ENCODE data around the gene NFYC. TPM values are rescaled to one million over a fixed set of nuclear protein-coding genes. Genes with fewer than 3 reads are reported as not detected.

Gene NFYC
- total RNA-seq, 3 donors from 2014 or later = 42.7 to 69.7 (median 55.7) TPM

GRCh38 chr1:40797668-40798010 lies 106.1 kb downstream of the NFYC start:
- Histone ChIP-seq H3K9me3 (no peaks in the 10 kb centered on the region), H3K4me1 (peaks cover 0 to 5% of the 10 kb centered on the region in 2 donors), H3K27me3 (no peaks in the 10 kb centered on the region), H3K27ac (no peak overlapping the region), H3K36me3 (no peaks in the 10 kb centered on the region), H3K4me3 (no peak overlapping the region)
- TF ChIP-seq POLR2AphosphoS5 (IDR thresholded peaks at IDR 0.05) = no peak
- TF ChIP-seq POLR2A (IDR thresholded peaks at IDR 0.05) = no peak
- TF ChIP-seq CTCF (IDR thresholded peaks at IDR 0.05) = no peak
- no peak for DNase-seq (ENCODE audit: low spot score in 2 of 2)
- intact Hi-C loops (cut with DNase I; ENCODE audit: low total_unique reads) = no loop called here

GRCh38 chr1:40798366-40799281 lies 107.1 kb downstream of the NFYC start:
- no peaks in the 10 kb centered on the region for H3K27me3 ChIP-seq
- H3K27ac ChIP-seq = peak overlapping the region; percentile 21 to 72
- TF ChIP-seq CTCF (IDR thresholded peaks at IDR 0.05) (no peak), POLR2A (IDR thresholded peaks at IDR 0.05) (no peak), POLR2AphosphoS5 (IDR thresholded peaks at IDR 0.05) (no peak)
- intact Hi-C loops (cut with DNase I; ENCODE audit: low total_unique reads) = no loop called here
- no peak overlapping the region for H3K4me3 ChIP-seq
- peaks cover 0 to 5% of the 10 kb centered on the region in 2 donors for H3K4me1 ChIP-seq
- DNase-seq (ENCODE audit: low spot score in 2 of 2) = no peak
- no peaks in the 10 kb centered on the region for H3K36me3 ChIP-seq
- no peaks in the 10 kb centered on the region for H3K9me3 ChIP-seq

GRCh38 chr1:40799351-40799867 lies 107.9 kb downstream of the NFYC start:
- Histone ChIP-seq H3K4me3 (no peak overlapping the region), H3K27ac (peak overlapping the region; percentile 21 to 72)
- TF ChIP-seq POLR2A (IDR thresholded peaks at IDR 0.05) = no peak
- no peak for TF ChIP-seq POLR2AphosphoS5 (IDR thresholded peaks at IDR 0.05)
- no peak for TF ChIP-seq CTCF (IDR thresholded peaks at IDR 0.05)

GRCh38 chr1:40801742-40802077 lies 110.2 kb downstream of the NFYC start:
- peak overlapping the region; percentile 43 to 59 (median 53) for H3K4me3 ChIP-seq
- TF ChIP-seq CTCF (IDR thresholded peaks at IDR 0.05) (no peak), POLR2A (IDR thresholded peaks at IDR 0.05) (no peak), POLR2AphosphoS5 (IDR thresholded peaks at IDR 0.05) (no peak)
- H3K36me3 ChIP-seq = no peaks in the 10 kb centered on the region
- H3K4me1 ChIP-seq = peaks cover 0 to 5% of the 10 kb centered on the region in 2 donors
- peak overlapping the region; percentile 66 to 85 for H3K27ac ChIP-seq
- H3K27me3 ChIP-seq = no peaks in the 10 kb centered on the region
- no peak for DNase-seq (ENCODE audit: low spot score in 2 of 2)
- no peaks in the 10 kb centered on the region for H3K9me3 ChIP-seq
- intact Hi-C loops (cut with DNase I; ENCODE audit: low total_unique reads) = no loop called here

More at GRCh38 chr1:40799351-40799867, 107.9 kb downstream of the NFYC start:
- H3K36me3 ChIP-seq = no peaks in the 10 kb centered on the region
- intact Hi-C loops (cut with DNase I; ENCODE audit: low total_unique reads) = no loop called here
- no peaks in the 10 kb centered on the region for H3K27me3 ChIP-seq
- no peaks in the 10 kb centered on the region for H3K9me3 ChIP-seq
- DNase-seq (ENCODE audit: low spot score in 2 of 2) = peak in 1 of 2 donors; percentile 33
- peaks cover 0 to 5% of the 10 kb centered on the region in 2 donors for H3K4me1 ChIP-seq

- no peaks in the 10 kb centered on the region for H3K27me3 ChIP-seq
- intact Hi-C loops (cut with DNase I; ENCODE audit: low total_unique reads) = no loop called here
- H3K4me1 ChIP-seq = peaks cover 0 to 5% of the 10 kb centered on the region in 2 donors
- no peaks in the 10 kb centered on the region for H3K9me3 ChIP-seq
- no peaks in the 10 kb centered on the region for H3K36me3 ChIP-seq
- peak overlapping the region; percentile 43 to 59 (median 53) for H3K4me3 ChIP-seq
- peak overlapping the region; percentile 66 to 85 for H3K27ac ChIP-seq
- DNase-seq (ENCODE audit: low spot score in 2 of 2) = peak; percentile 80
- TF ChIP-seq POLR2AphosphoS5 (IDR thresholded peaks at IDR 0.05) (no peak), POLR2A (IDR thresholded peaks at IDR 0.05) (no peak), CTCF (IDR thresholded peaks at IDR 0.05) (no peak)
Measured at GRCh38 chr1:40802078-40802741, 110.7 kb downstream of the NFYC start.

Data from breast epithelium (tissue), 4 donors.